ENCODE results near the gene PECR.

DNA sequence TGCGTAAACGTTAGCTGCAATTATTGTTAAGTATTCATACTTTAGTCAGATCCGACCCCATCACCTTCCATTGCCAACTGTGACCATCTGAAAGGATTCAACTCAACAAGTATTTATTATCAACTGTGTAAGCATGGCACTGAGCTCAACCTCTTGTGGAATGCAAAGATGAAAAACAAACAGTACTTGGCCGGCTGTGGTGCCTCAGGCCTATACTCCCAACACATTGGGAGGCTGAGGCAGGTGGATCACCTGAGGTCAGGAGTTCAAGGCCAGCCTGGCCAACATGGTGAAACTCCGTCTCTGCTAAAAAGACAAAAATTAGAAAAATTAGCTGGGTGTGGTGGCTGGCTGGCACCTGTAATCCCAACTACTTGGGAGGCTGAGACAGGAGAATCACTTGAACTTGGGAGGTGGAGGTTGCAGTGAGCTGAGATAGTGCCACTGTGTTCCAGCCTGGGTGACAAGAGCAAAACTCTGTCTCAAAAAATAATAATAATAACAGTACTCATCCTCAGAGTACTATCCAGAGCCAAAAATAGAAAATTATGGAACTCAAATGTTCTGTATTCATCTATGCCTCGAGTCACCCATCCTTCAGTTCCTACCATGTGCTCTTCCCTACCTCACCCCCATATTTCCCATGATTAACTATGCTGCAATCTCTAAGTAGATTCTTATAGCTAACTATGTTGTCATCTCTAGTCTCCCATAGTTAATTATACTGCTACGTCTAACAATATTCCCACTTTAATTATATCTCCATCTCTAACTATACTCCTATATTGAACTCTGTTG lies 59.6 kb downstream of the PECR start:
- TF ChIP-seq CTCF (IDR thresholded peaks at IDR 0.05 in 2 of 3, conservative IDR thresholded peaks at IDR 0.05 in 1 of 3; ENCODE audit: borderline replicate concordance in 1 of 3, insufficient read depth in 1 of 3, low read depth in 2 of 3, low read length in 2 of 3) = no peak
- TF ChIP-seq YY1 (IDR thresholded peaks at IDR 0.05; ENCODE audit: extremely low read depth, insufficient replicate concordance, low read depth, low read length) = no peak
- no peak for TF ChIP-seq EZH2 (IDR thresholded peaks at IDR 0.05)
- TF ChIP-seq, protein P1, sequence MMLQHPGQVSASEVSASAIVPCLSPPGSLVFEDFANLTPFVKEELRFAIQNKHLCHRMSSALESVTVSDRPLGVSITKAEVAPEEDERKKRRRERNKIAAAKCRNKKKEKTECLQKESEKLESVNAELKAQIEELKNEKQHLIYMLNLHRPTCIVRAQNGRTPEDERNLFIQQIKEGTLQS (IDR thresholded peaks at IDR 0.05) = no peak
- TF ChIP-seq MAX (IDR thresholded peaks at IDR 0.05) = no peak
- no peak for TF ChIP-seq RAD21 (IDR thresholded peaks at IDR 0.05; ENCODE audit: low read depth)
- no peak for TF ChIP-seq TCF7L2 (IDR thresholded peaks at IDR 0.05; ENCODE audit: borderline replicate concordance, extremely low read depth, insufficient read depth, insufficient read length)
- TF ChIP-seq, protein P2, sequence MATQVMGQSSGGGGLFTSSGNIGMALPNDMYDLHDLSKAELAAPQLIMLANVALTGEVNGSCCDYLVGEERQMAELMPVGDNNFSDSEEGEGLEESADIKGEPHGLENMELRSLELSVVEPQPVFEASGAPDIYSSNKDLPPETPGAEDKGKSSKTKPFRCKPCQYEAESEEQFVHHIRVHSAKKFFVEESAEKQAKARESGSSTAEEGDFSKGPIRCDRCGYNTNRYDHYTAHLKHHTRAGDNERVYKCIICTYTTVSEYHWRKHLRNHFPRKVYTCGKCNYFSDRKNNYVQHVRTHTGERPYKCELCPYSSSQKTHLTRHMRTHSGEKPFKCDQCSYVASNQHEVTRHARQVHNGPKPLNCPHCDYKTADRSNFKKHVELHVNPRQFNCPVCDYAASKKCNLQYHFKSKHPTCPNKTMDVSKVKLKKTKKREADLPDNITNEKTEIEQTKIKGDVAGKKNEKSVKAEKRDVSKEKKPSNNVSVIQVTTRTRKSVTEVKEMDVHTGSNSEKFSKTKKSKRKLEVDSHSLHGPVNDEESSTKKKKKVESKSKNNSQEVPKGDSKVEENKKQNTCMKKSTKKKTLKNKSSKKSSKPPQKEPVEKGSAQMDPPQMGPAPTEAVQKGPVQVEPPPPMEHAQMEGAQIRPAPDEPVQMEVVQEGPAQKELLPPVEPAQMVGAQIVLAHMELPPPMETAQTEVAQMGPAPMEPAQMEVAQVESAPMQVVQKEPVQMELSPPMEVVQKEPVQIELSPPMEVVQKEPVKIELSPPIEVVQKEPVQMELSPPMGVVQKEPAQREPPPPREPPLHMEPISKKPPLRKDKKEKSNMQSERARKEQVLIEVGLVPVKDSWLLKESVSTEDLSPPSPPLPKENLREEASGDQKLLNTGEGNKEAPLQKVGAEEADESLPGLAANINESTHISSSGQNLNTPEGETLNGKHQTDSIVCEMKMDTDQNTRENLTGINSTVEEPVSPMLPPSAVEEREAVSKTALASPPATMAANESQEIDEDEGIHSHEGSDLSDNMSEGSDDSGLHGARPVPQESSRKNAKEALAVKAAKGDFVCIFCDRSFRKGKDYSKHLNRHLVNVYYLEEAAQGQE (IDR thresholded peaks at IDR 0.05; ENCODE audit: low read depth) = no peak
